Nephron progenitor cell (in vitro differentiated cells): ENCODE data around the gene NYNRIN.

Experiments
- DNase-seq: peaks from one replicate; pipeline ENCODE4 v3.0.0; 2021
- H3K27ac Mint-ChIP-seq: 2 replicates; pipeline ENCODE4 v1.8.0; 2021; ENCODE audit warnings: mild to moderate bottlenecking, moderate library complexity, mixed read lengths
- H3K27me3 Mint-ChIP-seq: 2 replicates; pipeline ENCODE4 v1.8.0; 2021; ENCODE audit warnings: mild to moderate bottlenecking, low read depth, mixed read lengths; ENCODE audit not compliant: poor library complexity
- H3K36me3 Mint-ChIP-seq: 2 replicates; pipeline ENCODE4 v1.8.0; 2021; ENCODE audit warnings: low read depth, mixed read lengths
- H3K4me1 Mint-ChIP-seq: 2 replicates; pipeline ENCODE4 v1.8.0; 2021; ENCODE audit warnings: mixed read lengths
- H3K4me3 Mint-ChIP-seq: 2 replicates; pipeline ENCODE4 v1.8.0; 2021; ENCODE audit warnings: mild to moderate bottlenecking, moderate library complexity, mixed read lengths
- H3K9me3 Mint-ChIP-seq: 2 replicates; pipeline ENCODE4 v1.8.0; 2021; ENCODE audit warnings: mild to moderate bottlenecking, moderate library complexity, mixed read lengths
- TF ChIP-seq, protein P1 (sequence below): fragments of 200-600 bp; sonication (generic); IDR thresholded peaks from 2 replicates; pipeline ENCODE4 v1.5.0; 2021; ENCODE audit warnings: antibody characterized with exemption

The NYNRIN gene

DNA sequence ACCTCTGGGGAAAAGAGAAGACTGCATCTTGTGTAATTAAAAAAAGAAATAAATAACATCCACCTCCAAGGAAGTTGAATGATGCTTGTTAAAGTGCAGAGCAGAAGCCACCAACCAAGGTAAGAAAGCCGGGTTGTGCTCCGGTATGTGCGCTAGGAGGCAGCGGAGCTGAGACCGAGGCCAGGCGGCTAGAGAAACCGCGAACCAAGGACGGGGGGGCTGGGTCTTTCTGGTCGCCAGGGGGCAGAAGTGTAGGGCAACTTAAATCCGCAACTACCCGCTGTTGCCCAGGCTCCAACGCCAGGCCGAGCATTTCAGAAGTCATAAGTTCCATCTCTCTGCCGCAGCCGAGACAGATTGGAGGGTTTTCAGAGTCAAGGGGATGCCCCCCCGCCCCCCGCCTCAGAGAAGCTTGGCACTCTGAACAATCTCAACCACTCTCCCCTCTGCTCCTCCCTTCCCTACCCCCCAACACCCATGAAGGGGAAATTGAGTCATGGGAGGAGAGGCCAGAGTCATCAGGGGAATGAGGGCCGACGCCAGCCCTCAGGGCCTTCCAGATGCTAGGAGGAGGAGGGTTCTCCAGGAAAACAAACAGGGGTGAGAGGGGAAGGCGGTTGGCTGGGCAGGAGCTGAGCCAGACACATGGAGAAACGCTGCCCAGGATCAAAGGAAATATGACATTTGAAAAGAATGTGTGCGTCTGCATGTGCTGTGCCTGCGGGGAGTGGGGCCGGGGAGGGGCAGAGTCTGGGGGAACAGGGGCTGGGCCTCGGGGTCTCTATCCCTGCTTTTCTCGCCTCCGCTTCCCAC, 33.0 kb upstream of the NYNRIN start:
- no peaks in the 10 kb centered on the region for H3K9me3 Mint-ChIP-seq
- H3K4me1 Mint-ChIP-seq = peaks cover 28% of the 10 kb centered on the region
- no peaks in the 10 kb centered on the region for H3K36me3 Mint-ChIP-seq
- H3K27ac Mint-ChIP-seq = peak overlapping the region; percentile 79
- peak overlapping the region; percentile 89 for H3K4me3 Mint-ChIP-seq
- DNase-seq = peak; percentile 81
- H3K27me3 Mint-ChIP-seq = peaks cover 30% of the 10 kb centered on the region
- TF ChIP-seq, protein P1, sequence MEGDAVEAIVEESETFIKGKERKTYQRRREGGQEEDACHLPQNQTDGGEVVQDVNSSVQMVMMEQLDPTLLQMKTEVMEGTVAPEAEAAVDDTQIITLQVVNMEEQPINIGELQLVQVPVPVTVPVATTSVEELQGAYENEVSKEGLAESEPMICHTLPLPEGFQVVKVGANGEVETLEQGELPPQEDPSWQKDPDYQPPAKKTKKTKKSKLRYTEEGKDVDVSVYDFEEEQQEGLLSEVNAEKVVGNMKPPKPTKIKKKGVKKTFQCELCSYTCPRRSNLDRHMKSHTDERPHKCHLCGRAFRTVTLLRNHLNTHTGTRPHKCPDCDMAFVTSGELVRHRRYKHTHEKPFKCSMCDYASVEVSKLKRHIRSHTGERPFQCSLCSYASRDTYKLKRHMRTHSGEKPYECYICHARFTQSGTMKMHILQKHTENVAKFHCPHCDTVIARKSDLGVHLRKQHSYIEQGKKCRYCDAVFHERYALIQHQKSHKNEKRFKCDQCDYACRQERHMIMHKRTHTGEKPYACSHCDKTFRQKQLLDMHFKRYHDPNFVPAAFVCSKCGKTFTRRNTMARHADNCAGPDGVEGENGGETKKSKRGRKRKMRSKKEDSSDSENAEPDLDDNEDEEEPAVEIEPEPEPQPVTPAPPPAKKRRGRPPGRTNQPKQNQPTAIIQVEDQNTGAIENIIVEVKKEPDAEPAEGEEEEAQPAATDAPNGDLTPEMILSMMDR = peak; percentile 74

DNA sequence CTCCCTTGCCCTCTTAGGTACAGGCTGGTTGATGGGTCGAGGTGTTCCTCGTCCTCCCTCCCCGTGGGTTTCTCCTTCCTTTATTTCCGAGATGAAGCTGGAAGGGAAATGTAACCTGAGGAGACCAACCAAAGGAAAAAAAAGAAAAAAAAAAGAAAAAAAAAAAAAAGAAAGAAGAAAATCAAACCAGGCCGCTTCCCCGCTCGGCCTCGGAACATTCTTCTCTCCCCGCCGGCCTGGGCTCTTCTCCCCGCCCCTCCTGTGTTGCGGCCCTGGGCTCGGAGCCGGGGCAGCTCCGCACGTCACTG, 32.4 kb upstream of the NYNRIN start:
- no peaks in the 10 kb centered on the region for H3K9me3 Mint-ChIP-seq
- no peak for DNase-seq
- no peaks in the 10 kb centered on the region for H3K36me3 Mint-ChIP-seq
- H3K4me3 Mint-ChIP-seq = peak overlapping the region; percentile 89
- peaks cover 34% of the 10 kb centered on the region for H3K4me1 Mint-ChIP-seq
- H3K27ac Mint-ChIP-seq = peak overlapping the region; percentile 79
- peaks cover 25% of the 10 kb centered on the region for H3K27me3 Mint-ChIP-seq
- TF ChIP-seq, protein P1 = no peak

DNA sequence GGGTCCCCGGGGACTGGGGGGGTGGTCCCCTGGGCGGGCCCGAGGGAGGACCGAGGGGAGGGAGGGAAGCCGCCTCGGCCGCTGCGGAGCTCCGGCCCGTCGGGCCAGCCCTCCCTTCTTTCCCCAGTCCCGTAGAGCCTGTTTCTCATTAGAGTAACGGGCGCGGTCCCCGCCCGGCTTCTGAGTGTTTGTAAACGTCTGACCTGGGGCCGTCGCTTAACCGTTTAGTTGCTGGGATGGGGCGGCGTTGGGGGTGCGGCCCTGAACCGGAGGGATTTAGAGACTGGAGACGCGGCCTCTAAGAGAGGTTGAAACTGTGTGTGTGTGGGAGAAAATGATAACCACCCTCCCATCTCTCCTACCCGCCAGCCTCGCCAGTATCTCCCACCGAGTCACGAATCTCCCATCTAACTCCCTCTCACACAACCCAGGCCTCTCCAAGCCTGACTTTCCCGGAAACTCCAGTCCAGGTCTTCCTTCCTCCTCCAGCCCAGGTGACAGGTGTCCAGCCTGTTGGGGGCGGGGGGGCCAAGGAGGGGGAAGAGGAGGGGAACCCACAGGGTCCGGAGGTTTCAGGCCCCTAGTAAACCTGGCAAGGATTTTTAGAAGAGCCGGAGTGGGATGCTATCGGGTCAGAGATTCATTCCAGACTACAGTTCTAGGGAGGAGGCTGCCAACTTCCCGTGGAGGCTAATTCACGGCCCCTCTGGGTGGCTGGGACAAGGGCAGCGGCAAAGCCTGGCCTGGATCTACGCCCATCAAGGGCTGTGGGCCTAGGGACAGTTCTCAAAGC, 31.9 kb upstream of the NYNRIN start:
- H3K9me3 Mint-ChIP-seq = no peaks in the 10 kb centered on the region
- TF ChIP-seq, protein P1 = no peak
- peak; percentile 89 for DNase-seq

DNA sequence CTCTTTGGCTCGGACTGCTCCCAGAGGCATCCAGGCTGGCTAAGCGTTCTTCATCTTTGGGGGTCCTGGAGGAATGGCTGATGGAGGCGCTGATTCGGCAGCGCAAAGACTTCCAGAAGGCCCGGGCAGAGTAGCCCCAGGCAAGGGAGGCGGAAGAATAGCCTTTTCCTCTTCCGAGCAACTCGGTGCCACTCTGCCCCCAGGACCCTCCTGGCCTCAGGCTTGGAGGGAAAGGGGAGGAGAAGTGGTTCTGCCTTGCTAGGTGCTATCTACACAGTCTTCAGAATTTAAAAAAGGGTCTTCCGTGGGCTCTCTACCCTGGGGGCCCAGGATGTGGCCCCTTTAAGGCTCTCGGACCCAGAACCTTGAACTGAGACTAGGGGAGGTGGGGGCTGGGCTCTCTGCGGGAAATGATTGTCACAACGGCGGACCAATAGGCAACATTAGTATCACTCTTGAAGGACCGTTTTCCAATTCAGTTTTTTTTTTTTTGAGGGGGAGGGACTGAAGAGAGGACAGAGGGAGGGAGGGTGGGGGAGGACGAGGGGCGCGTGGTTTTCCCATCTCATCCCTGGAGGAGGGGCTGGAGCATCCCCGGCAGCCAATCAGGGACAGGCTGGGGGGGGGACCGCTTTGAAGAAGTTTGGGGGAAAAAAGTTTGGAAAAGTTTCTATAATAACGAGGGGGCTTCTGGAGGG, 31.1 kb upstream of the NYNRIN start, which contains the start of gene NFATC4:
NFATC4 (plus strand) TSS at position 671 of the 698 bp plus-strand sequence. CDS start 157 bp downstream, outside the sequence.
- no peaks in the 10 kb centered on the region for H3K9me3 Mint-ChIP-seq

More for the DNA sequence above, 31.9 kb upstream of the NYNRIN start:
- H3K4me3 Mint-ChIP-seq = peak overlapping the region; percentile 89
- peaks cover 39% of the 10 kb centered on the region for H3K4me1 Mint-ChIP-seq
- H3K27me3 Mint-ChIP-seq = peaks cover 19% of the 10 kb centered on the region
- H3K27ac Mint-ChIP-seq = peak overlapping the region; percentile 96
- H3K36me3 Mint-ChIP-seq = peaks cover 5% of the 10 kb centered on the region

DNA sequence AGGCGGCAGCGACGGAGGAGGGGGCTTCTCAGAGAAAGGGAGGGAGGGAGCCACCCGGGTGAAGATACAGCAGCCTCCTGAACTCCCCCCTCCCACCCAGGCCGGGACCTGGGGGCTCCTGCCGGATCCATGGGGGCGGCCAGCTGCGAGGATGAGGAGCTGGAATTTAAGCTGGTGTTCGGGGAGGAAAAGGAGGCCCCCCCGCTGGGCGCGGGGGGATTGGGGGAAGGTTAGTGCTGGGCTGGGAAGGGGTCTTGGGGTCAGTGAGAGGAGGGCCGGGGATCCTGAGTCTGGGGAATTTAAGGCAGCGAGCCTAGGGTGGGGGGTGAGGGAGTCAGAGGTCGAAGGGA, 30.6 kb upstream of the NYNRIN start:
- DNase-seq = peak; percentile 61
- Mint-ChIP-seq H3K9me3 (no peaks in the 10 kb centered on the region), H3K4me3 (peak overlapping the region; percentile 89), H3K27me3 (peaks cover 8% of the 10 kb centered on the region), H3K36me3 (peaks cover 18% of the 10 kb centered on the region), H3K27ac (peak overlapping the region; percentile 96), H3K4me1 (peaks cover 52% of the 10 kb centered on the region)
- TF ChIP-seq, protein P1 = no peak

More for the DNA sequence above, 31.1 kb upstream of the NYNRIN start, which contains the start of gene NFATC4:
- peaks cover 13% of the 10 kb centered on the region for H3K36me3 Mint-ChIP-seq
- peaks cover 13% of the 10 kb centered on the region for H3K27me3 Mint-ChIP-seq
- H3K4me1 Mint-ChIP-seq = peaks cover 47% of the 10 kb centered on the region
- peak within 1 kb of the TSS; percentile 89 for H3K4me3 Mint-ChIP-seq
- peak; percentile 73 for DNase-seq
- TF ChIP-seq, protein P1 = no peak
- peak within 1 kb of the TSS; percentile 96 for H3K27ac Mint-ChIP-seq
